Activated CD8-positive, alpha-beta memory T cell treated with anti-CD3 and anti-CD28 coated beads, Interleukin-2, amount 50 U/mL, for 24 hours (primary cell): ENCODE results near the gene GDI1.

Source experiments
- DNase-seq: peaks from one replicate; pipeline ENCODE4 v3.0.0-alpha.2; 2020; ENCODE audit errors: extremely low read depth

Gene GDI1

GRCh38 chrX:154437971-154438893 is 1.3 kb downstream of the GDI1 start:
- DNase-seq: no peak

- no peak for DNase-seq
Measured at GRCh38 chrX:154439841-154440240, 2.9 kb downstream of the GDI1 start.

GRCh38 chrX:154440623-154441357 is 3.8 kb downstream of the GDI1 start:
- no peak for DNase-seq

- no peak for DNase-seq
Measured at GRCh38 chrX:154441564-154441963, 4.6 kb downstream of the GDI1 start.

GRCh38 chrX:154441984-154442707 is 5.2 kb downstream of the GDI1 start:
- DNase-seq: no peak

GRCh38 chrX:154443479-154443910 is 6.5 kb downstream of the GDI1 start:
- no peak for DNase-seq

- DNase-seq: no peak
Measured at GRCh38 chrX:154443992-154444754, 7.2 kb downstream of the GDI1 start, which contains the start of gene FAM50A. Gene FAM50A, plus strand, starts transcription at chrX:154444141. Its CDS starts 95 bp downstream, at chrX:154444236.

- no peak for DNase-seq
Measured at GRCh38 chrX:154444755-154445246, 7.8 kb downstream of the GDI1 start.

- no peak for DNase-seq
Measured at GRCh38 chrX:154445776-154446175, 8.8 kb downstream of the GDI1 start.

- no peak for DNase-seq
Measured at GRCh38 chrX:154446430-154446829, 9.5 kb downstream of the GDI1 start.

- DNase-seq: no peak
Measured at GRCh38 chrX:154448484-154448883, 11.5 kb downstream of the GDI1 start.

- no peak for DNase-seq
Measured at GRCh38 chrX:154449618-154450017, 12.7 kb downstream of the GDI1 start.

GRCh38 chrX:154450312-154450711 is 13.4 kb downstream of the GDI1 start:
- no peak for DNase-seq

GRCh38 chrX:154452823-154453222 is 15.9 kb downstream of the GDI1 start:
- no peak for DNase-seq

GRCh38 chrX:154457491-154458115 is 20.6 kb downstream of the GDI1 start:
- DNase-seq: no peak

- no peak for DNase-seq
Measured at GRCh38 chrX:154458116-154458953, 21.4 kb downstream of the GDI1 start, which contains the start of gene PLXNA3. Gene PLXNA3, plus strand, starts transcription at chrX:154458281. Its CDS starts 1,903 bp downstream, at chrX:154460184.

- DNase-seq: no peak
Measured at GRCh38 chrX:154458954-154459778, 22.2 kb downstream of the GDI1 start.

- no peak for DNase-seq
Measured at GRCh38 chrX:154459832-154460231, 22.9 kb downstream of the GDI1 start.

GRCh38 chrX:154460326-154460725 is 23.4 kb downstream of the GDI1 start:
- no peak for DNase-seq
